Endodermal cell (in vitro differentiated cells): ENCODE data around the gene ACSL3. TPM values are rescaled to one million over a fixed set of nuclear protein-coding genes. Genes with fewer than 3 reads are reported as not detected.

Experiments used
- DNase-seq: peaks from one replicate; pipeline ENCODE4 v3.0.0-alpha.2; 2017
- H3K27ac ChIP-seq: 2 replicates; pipeline ENCODE4 v1.5.1; 2013; ENCODE audit warnings: mild to moderate bottlenecking, low read depth, low read length, moderate library complexity
- H3K27me3 ChIP-seq: 2 replicates; pipeline ENCODE4 v1.6.1; 2013; ENCODE audit warnings: mild to moderate bottlenecking, low read length, moderate library complexity; ENCODE audit not compliant: insufficient read depth, control insufficient read depth, poor library complexity, severe bottlenecking
- H3K36me3 ChIP-seq: 2 replicates; pipeline ENCODE4 v1.7.0; 2013; ENCODE audit warnings: mild to moderate bottlenecking, low read length, moderate library complexity; ENCODE audit not compliant: control insufficient read depth, insufficient read depth
- H3K4me1 ChIP-seq: one replicate; pipeline ENCODE4 v1.7.0; 2013; ENCODE audit warnings: low read length; ENCODE audit not compliant: control insufficient read depth, insufficient read depth
- H3K4me3 ChIP-seq: 2 replicates; pipeline ENCODE4 v1.5.1; 2013; ENCODE audit warnings: mild to moderate bottlenecking, low read length, moderate library complexity
- H3K9ac ChIP-seq: 2 replicates; pipeline ENCODE4 v1.6.1; 2013; ENCODE audit warnings: mild to moderate bottlenecking, low read length, moderate library complexity; ENCODE audit not compliant: poor library complexity, severe bottlenecking; ENCODE audit errors: extremely low read depth
- H3K9me3 ChIP-seq: 2 replicates; pipeline ENCODE4 v1.6.1; 2013; ENCODE audit warnings: mild to moderate bottlenecking, low read length, moderate library complexity; ENCODE audit not compliant: control insufficient read depth
- H3K27ac Mint-ChIP-seq: 2 replicates; pipeline ENCODE4 v1.8.0; 2020; ENCODE audit warnings: mixed read lengths
- H3K27me3 Mint-ChIP-seq: 2 replicates; pipeline ENCODE4 v1.8.0; 2021; ENCODE audit warnings: mild to moderate bottlenecking, mixed read lengths; ENCODE audit not compliant: insufficient read depth
- H3K36me3 Mint-ChIP-seq: 2 replicates; pipeline ENCODE4 v1.8.0; 2020; ENCODE audit warnings: low read depth, mixed read lengths
- H3K4me1 Mint-ChIP-seq: 2 replicates; pipeline ENCODE4 v1.8.0; 2020; ENCODE audit warnings: mixed read lengths
- H3K4me3 Mint-ChIP-seq: 2 replicates; pipeline ENCODE4 v1.8.0; 2020; ENCODE audit warnings: mild to moderate bottlenecking, moderate library complexity, mixed read lengths
- H3K9me3 Mint-ChIP-seq: 2 replicates; pipeline ENCODE4 v1.8.0; 2020; ENCODE audit warnings: mild to moderate bottlenecking, mixed read lengths
- WGBS, 2 experiments: methylation state at CpG; one replicate each; pipeline versions ENCODE4 v1.1.5 to v1.1.7; 2013; ENCODE audit warnings: missing lambda C conversion rate in 2 of 2, mixed read lengths in 1 of 2; ENCODE audit not compliant: insufficient coverage in 1 of 2, insufficient read length in 1 of 2; 5-methylcytosine and 5-hydroxymethylcytosine counted together
- total RNA-seq, 2 donors: library from RNA; stranded (reverse); fragmentation: NEBNext Ultra II Directional in 1 of 2; extraction: Animal tissue kit (Norgen Biotek cat#: 25700) in 1 of 2; gene quantifications; 2 replicates in 1 of 2; 3 replicates in 1 of 2; pipeline ENCODE4 v1.2.1, GENCODE V29; 2021
- TF ChIP-seq, protein P1 (sequence below): fragments of 200-600 bp; sonication (generic); conservative IDR thresholded peaks from 2 replicates; pipeline ENCODE4 v1.5.0; 2021; ENCODE audit warnings: antibody characterized with exemption, mild to moderate bottlenecking

ACSL3 gene
- total RNA-seq, 2 donors from 2014 or later: 65.2 to 65.7 TPM

DNA sequence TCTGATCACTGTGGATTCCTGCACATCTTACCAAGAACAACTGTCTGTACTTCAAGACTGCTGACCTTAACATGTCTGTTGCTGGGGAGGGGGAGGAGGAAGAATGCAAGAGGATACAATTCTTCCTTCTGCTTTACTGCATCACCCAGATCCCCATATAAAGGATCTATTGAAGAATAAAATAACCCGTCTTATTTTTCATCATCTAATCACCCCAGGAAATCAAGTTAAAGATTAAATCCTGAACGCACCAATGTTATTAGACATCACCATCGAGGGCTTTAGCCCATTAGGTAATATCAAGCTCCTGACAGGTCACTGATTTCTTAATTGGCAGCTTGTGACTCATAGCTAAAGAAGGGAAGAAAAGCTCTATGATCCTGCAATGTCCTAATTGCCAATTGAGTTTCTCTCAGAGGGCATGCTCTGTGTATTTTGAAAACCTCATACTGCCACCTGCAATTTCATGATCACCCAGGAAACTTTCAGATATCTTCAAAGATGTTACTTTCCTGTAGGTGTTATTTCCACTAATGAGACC lies 115.8 kb downstream of the ACSL3 start:
- no peak overlapping the region for H3K27ac ChIP-seq
- no peak overlapping the region for H3K9ac ChIP-seq
- Mint-ChIP-seq H3K36me3 (no peaks in the 10 kb centered on the region), H3K27ac (no peak overlapping the region), H3K4me3 (no peak overlapping the region), H3K4me1 (peaks cover 8% of the 10 kb centered on the region), H3K9me3 (no peaks in the 10 kb centered on the region), H3K27me3 (no peaks in the 10 kb centered on the region)
- no peaks in the 10 kb centered on the region for H3K36me3 ChIP-seq
- no peaks in the 10 kb centered on the region for H3K9me3 ChIP-seq
- no peaks in the 10 kb centered on the region for H3K27me3 ChIP-seq
- DNase-seq: no peak
- WGBS, 2 experiments: 90 to 92% methylated on average over 3 of the region's 3 CpGs
- no peaks in the 10 kb centered on the region for H3K4me1 ChIP-seq
- TF ChIP-seq, protein P1, sequence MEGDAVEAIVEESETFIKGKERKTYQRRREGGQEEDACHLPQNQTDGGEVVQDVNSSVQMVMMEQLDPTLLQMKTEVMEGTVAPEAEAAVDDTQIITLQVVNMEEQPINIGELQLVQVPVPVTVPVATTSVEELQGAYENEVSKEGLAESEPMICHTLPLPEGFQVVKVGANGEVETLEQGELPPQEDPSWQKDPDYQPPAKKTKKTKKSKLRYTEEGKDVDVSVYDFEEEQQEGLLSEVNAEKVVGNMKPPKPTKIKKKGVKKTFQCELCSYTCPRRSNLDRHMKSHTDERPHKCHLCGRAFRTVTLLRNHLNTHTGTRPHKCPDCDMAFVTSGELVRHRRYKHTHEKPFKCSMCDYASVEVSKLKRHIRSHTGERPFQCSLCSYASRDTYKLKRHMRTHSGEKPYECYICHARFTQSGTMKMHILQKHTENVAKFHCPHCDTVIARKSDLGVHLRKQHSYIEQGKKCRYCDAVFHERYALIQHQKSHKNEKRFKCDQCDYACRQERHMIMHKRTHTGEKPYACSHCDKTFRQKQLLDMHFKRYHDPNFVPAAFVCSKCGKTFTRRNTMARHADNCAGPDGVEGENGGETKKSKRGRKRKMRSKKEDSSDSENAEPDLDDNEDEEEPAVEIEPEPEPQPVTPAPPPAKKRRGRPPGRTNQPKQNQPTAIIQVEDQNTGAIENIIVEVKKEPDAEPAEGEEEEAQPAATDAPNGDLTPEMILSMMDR: no peak
- no peak overlapping the region for H3K4me3 ChIP-seq

- no peak overlapping the region for H3K4me3 Mint-ChIP-seq
- H3K27me3 Mint-ChIP-seq: no peaks in the 10 kb centered on the region
Observed at GRCh38 chr2:222977121-222977520, 116.3 kb downstream of the ACSL3 start.

GRCh38 chr2:222978850-222979249 lies 118.0 kb downstream of the ACSL3 start:
- Mint-ChIP-seq H3K9me3 (peaks cover 6% of the 10 kb centered on the region), H3K4me1 (peaks cover 19% of the 10 kb centered on the region), H3K27ac (no peak overlapping the region), H3K4me3 (no peak overlapping the region), H3K27me3 (no peaks in the 10 kb centered on the region), H3K36me3 (peaks cover 2% of the 10 kb centered on the region)
- H3K9me3 ChIP-seq: no peaks in the 10 kb centered on the region
- no peak overlapping the region for H3K4me3 ChIP-seq
- H3K36me3 ChIP-seq: no peaks in the 10 kb centered on the region
- no peak for DNase-seq
- no peak overlapping the region for H3K27ac ChIP-seq
- H3K9ac ChIP-seq: no peak overlapping the region
- no peaks in the 10 kb centered on the region for H3K4me1 ChIP-seq
- no peaks in the 10 kb centered on the region for H3K27me3 ChIP-seq
- TF ChIP-seq, protein P1: no peak

More at GRCh38 chr2:222977121-222977520, 116.3 kb downstream of the ACSL3 start:
- Mint-ChIP-seq H3K4me1 (peaks cover 9% of the 10 kb centered on the region), H3K9me3 (no peaks in the 10 kb centered on the region), H3K27ac (no peak overlapping the region), H3K36me3 (no peaks in the 10 kb centered on the region)
- H3K4me1 ChIP-seq: no peaks in the 10 kb centered on the region
- H3K27me3 ChIP-seq: no peaks in the 10 kb centered on the region
- H3K4me3 ChIP-seq: no peak overlapping the region
- no peak overlapping the region for H3K9ac ChIP-seq
- DNase-seq: no peak
- no peaks in the 10 kb centered on the region for H3K36me3 ChIP-seq
- WGBS, 2 experiments: 85 to 97% methylated on average over 2 to 5 of the region's 5 CpGs
- H3K27ac ChIP-seq: no peak overlapping the region
- TF ChIP-seq, protein P1: no peak
- no peaks in the 10 kb centered on the region for H3K9me3 ChIP-seq
